Vagina (tissue), 2 donors: ENCODE results near the gene GNG8.

Experiments
- POLR2A ChIP-seq, 2 donors: fragments of 450-650 bp; IDR thresholded peaks; one replicate each; pipeline ENCODE4 v1.6.1; 2017; ENCODE audit warnings: antibody characterized with exemption in 2 of 2, mild to moderate bottlenecking in 2 of 2, moderate library complexity in 2 of 2
- TF ChIP-seq, protein P1 (sequence below), 3 experiments: fragments of 450-650 bp in 2 of 3; fragments of 200-600 bp in 1 of 3; sonication (generic) in 1 of 3; IDR thresholded peaks; one replicate each; pipeline ENCODE4 v1.5.1; 2017 to 2019; ENCODE audit warnings: antibody characterized with exemption in 3 of 3, mild to moderate bottlenecking in 2 of 3, moderate library complexity in 2 of 3

DNA sequence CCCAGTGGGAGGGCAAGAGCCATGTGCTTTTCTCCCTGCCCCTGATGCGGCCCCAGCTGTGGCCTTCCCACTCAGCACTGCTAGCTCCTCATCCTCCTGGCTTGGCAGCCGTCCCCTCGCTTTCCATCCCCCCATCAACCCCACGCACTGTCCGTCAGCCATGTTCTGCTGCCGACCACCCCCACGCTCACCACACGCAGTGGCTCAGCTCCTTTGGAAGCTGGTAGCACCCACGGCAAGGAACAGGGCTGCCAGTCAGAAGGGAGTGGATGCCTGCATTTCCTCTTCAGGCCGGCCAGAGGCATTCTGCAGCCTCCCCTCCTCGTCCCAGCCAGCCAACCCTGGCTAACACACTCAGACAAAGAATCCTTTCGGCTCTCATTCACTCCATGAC, 28.6 kb downstream of the GNG8 start:
- TF ChIP-seq, protein P1, sequence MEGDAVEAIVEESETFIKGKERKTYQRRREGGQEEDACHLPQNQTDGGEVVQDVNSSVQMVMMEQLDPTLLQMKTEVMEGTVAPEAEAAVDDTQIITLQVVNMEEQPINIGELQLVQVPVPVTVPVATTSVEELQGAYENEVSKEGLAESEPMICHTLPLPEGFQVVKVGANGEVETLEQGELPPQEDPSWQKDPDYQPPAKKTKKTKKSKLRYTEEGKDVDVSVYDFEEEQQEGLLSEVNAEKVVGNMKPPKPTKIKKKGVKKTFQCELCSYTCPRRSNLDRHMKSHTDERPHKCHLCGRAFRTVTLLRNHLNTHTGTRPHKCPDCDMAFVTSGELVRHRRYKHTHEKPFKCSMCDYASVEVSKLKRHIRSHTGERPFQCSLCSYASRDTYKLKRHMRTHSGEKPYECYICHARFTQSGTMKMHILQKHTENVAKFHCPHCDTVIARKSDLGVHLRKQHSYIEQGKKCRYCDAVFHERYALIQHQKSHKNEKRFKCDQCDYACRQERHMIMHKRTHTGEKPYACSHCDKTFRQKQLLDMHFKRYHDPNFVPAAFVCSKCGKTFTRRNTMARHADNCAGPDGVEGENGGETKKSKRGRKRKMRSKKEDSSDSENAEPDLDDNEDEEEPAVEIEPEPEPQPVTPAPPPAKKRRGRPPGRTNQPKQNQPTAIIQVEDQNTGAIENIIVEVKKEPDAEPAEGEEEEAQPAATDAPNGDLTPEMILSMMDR (IDR thresholded peaks at IDR 0.05) = no peak
- no peak for TF ChIP-seq POLR2A (IDR thresholded peaks at IDR 0.05)
